GM21723 (cell line): ENCODE results near the gene STAM2.
"Not testable (repeated sequence)": the region's sequence is repeated elsewhere in the genome, so short reads cannot be mapped to it uniquely, and the experiment has no call there.

Source experiments
- ATAC-seq: cut with Tn5 transposase; IDR thresholded peaks from one replicate; pipeline ENCODE4 v1.9.1; 2021; ENCODE audit warnings: mild to moderate bottlenecking, moderate library complexity; ENCODE audit not compliant: unreplicated experiment

Gene STAM2

GRCh38 chr2:152175368-152176112 is at the start of gene STAM2:
Gene STAM2 (minus strand): TSS chr2:152175763. CDS start chr2:152175642, 121 bp downstream.
- ATAC-seq = peak; percentile 85

- ATAC-seq = no peak
Measured at GRCh38 chr2:152223977-152224376, 48.4 kb upstream of the STAM2 start.

- no peak for ATAC-seq
Measured at GRCh38 chr2:152222975-152223637, 47.5 kb upstream of the STAM2 start.

GRCh38 chr2:152221839-152222238 is 46.3 kb upstream of the STAM2 start:
- no peak for ATAC-seq

- ATAC-seq = no peak
Measured at GRCh38 chr2:152219077-152219828, 43.7 kb upstream of the STAM2 start.

GRCh38 chr2:152201466-152201830 is 25.9 kb upstream of the STAM2 start:
- ATAC-seq = no peak

GRCh38 chr2:152200565-152201465 is 25.3 kb upstream of the STAM2 start:
- ATAC-seq = no peak

GRCh38 chr2:152200101-152200500 is 24.5 kb upstream of the STAM2 start:
- ATAC-seq = no peak

GRCh38 chr2:152198499-152198898 is 22.9 kb upstream of the STAM2 start:
- ATAC-seq = no peak

GRCh38 chr2:152197508-152198284 is 22.1 kb upstream of the STAM2 start:
- not testable (repeated sequence) for ATAC-seq

- peak; percentile 63 for ATAC-seq
Measured at GRCh38 chr2:152189622-152190495, 14.3 kb upstream of the STAM2 start.

GRCh38 chr2:152186808-152187207 is 11.2 kb upstream of the STAM2 start:
- ATAC-seq = not testable (repeated sequence)

GRCh38 chr2:152186262-152186661 is 10.7 kb upstream of the STAM2 start:
- ATAC-seq = no peak

- ATAC-seq = no peak
Measured at GRCh38 chr2:152183401-152184073, 8.0 kb upstream of the STAM2 start.

GRCh38 chr2:152177667-152178066 is 2.1 kb upstream of the STAM2 start:
- not testable (repeated sequence) for ATAC-seq

GRCh38 chr2:152176113-152176714 is 651 bp upstream of the STAM2 start:
- ATAC-seq = peak; percentile 13

GRCh38 chr2:152175012-152175367 is 573 bp downstream of the STAM2 start:
- ATAC-seq = peak; percentile 29

GRCh38 chr2:152174574-152174973 is 989 bp downstream of the STAM2 start:
- no peak for ATAC-seq
